ENCODE measurements around the gene RSBN1L. TPM values are rescaled to one million over a fixed set of nuclear protein-coding genes. Genes with fewer than 3 reads are reported as not detected.

Gene RSBN1L
- total RNA-seq, 1 experiment from 2014 or later: 15.5 TPM

DNA sequence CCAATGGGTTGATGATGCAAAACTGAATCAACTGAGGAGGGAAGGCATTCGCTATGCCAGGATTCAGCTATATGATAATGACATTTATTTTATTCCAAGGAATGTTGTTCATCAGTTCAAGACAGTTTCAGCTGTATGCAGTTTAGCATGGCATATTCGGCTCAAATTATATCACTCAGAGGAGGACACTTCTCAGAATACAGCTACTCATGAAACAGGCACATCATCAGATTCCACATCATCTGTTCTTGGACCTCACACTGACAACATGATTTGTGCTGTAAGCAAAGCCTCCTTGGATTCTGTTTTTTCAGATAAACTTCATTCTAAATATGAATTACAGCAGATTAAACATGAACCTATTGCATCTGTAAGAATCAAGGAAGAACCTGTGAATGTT is 82.3 kb downstream of the RSBN1L start:
- Histone ChIP-seq H3K27me3 (ENCODE audit: insufficient read depth, low read length) (no peaks in the 10 kb centered on the region), H3K36me3 (ENCODE audit: control insufficient read depth in 1 of 2, insufficient read depth in 2 of 2, low read length in 2 of 2) (peaks cover 7 to 11% of the 10 kb centered on the region in 2 experiments; a peak in 2 of 4 replicates), H3K4me2 (ENCODE audit: low read length) (no peak overlapping the region), H4K20me1 (ENCODE audit: insufficient read depth) (no peaks in the 10 kb centered on the region), H2AFZ (ENCODE audit: low read depth, low read length, poor library complexity, severe bottlenecking) (no peak overlapping the region), H3K9me3 (ENCODE audit: control insufficient read depth in 1 of 2, insufficient read depth in 1 of 2, low read depth in 1 of 2, low read length in 2 of 2) (no peaks in the 10 kb centered on the region), H3K79me2 (ENCODE audit: insufficient read depth, low read length) (no peaks in the 10 kb centered on the region), H3K4me3 (replicated peaks in 1 of 2; ENCODE audit: low read depth in 1 of 2, low read length in 2 of 2) (no peak overlapping the region), H3K4me1 (ENCODE audit: control insufficient read depth in 1 of 2, insufficient read depth in 2 of 2, low read length in 2 of 2) (no peaks in the 10 kb centered on the region), H3K27ac (ENCODE audit: low read depth, low read length) (no peak overlapping the region), H3K9me2 (ENCODE audit: insufficient read depth) (no peaks in the 10 kb centered on the region), H3K9ac (ENCODE audit: low read length) (no peak overlapping the region)
- BruUV-seq (replicated peaks): no TSS peak
- ChIA-PET RAD21 (ENCODE audit: low non-redundant PET in 1 of 2, low total read pairs in 2 of 2, uncharacterized antibody in 2 of 2, unreplicated experiment in 2 of 2) (no interaction called here), POLR2A (no interaction called here), CTCF (no interaction called here)
- DNase-seq (ENCODE audit: low read depth, low spot score) (no peak), ATAC-seq (no peak)
- TF ChIP-seq POLR2A (IDR thresholded peaks at IDR 0.05; ENCODE audit: borderline replicate concordance, extremely low read depth, insufficient read depth, insufficient read length) (no peak), TCF7L2 (IDR thresholded peaks at IDR 0.05; ENCODE audit: borderline replicate concordance, extremely low read depth, insufficient read depth, insufficient read length) (no peak), ELF1 (IDR thresholded peaks at IDR 0.05; ENCODE audit: borderline replicate concordance, low read depth) (no peak)
- TF ChIP-seq, protein P1, sequence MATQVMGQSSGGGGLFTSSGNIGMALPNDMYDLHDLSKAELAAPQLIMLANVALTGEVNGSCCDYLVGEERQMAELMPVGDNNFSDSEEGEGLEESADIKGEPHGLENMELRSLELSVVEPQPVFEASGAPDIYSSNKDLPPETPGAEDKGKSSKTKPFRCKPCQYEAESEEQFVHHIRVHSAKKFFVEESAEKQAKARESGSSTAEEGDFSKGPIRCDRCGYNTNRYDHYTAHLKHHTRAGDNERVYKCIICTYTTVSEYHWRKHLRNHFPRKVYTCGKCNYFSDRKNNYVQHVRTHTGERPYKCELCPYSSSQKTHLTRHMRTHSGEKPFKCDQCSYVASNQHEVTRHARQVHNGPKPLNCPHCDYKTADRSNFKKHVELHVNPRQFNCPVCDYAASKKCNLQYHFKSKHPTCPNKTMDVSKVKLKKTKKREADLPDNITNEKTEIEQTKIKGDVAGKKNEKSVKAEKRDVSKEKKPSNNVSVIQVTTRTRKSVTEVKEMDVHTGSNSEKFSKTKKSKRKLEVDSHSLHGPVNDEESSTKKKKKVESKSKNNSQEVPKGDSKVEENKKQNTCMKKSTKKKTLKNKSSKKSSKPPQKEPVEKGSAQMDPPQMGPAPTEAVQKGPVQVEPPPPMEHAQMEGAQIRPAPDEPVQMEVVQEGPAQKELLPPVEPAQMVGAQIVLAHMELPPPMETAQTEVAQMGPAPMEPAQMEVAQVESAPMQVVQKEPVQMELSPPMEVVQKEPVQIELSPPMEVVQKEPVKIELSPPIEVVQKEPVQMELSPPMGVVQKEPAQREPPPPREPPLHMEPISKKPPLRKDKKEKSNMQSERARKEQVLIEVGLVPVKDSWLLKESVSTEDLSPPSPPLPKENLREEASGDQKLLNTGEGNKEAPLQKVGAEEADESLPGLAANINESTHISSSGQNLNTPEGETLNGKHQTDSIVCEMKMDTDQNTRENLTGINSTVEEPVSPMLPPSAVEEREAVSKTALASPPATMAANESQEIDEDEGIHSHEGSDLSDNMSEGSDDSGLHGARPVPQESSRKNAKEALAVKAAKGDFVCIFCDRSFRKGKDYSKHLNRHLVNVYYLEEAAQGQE (IDR thresholded peaks at IDR 0.05; ENCODE audit: low read depth): no peak
- intact Hi-C loops (cut with micrococcal nuclease): no loop called here

DNA sequence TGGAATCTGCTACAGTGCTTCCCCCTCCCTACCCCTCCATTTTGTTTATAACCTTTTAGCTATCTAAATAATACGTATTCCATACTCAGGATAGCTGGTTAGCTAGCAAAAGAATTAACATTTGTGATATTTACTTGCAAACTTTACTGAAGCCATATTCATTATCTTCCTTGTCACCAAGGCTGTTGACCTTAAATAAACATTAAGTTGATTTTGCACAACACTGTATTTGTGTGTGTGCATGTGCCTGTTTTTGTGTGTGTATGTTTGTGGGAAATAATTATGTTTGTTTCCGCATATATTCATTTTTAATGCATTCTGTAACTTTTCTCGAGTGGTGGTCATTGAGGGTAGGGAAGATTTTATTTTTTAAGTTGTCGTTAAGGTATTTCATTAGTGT is 86.1 kb downstream of the RSBN1L start:
- ChIA-PET CTCF (no interaction called here), POLR2A (no interaction called here), RAD21 (ENCODE audit: low non-redundant PET in 1 of 2, low total read pairs in 2 of 2, uncharacterized antibody in 2 of 2, unreplicated experiment in 2 of 2) (no interaction called here)
- ATAC-seq (no peak), DNase-seq (ENCODE audit: low read depth, low spot score) (no peak)
- no peak overlapping the region for H3K27ac ChIP-seq (ENCODE audit: low read depth, low read length)
- H3K4me3 ChIP-seq (replicated peaks in 1 of 2; ENCODE audit: low read depth in 1 of 2, low read length in 2 of 2): no peak overlapping the region
- H4K20me1 ChIP-seq (ENCODE audit: insufficient read depth): no peaks in the 10 kb centered on the region
- no TSS peak for BruUV-seq (replicated peaks)
- TF ChIP-seq POLR2AphosphoS5 (IDR thresholded peaks at IDR 0.05; ENCODE audit: low read depth, low read length): no peak
- TF ChIP-seq, protein P2, sequence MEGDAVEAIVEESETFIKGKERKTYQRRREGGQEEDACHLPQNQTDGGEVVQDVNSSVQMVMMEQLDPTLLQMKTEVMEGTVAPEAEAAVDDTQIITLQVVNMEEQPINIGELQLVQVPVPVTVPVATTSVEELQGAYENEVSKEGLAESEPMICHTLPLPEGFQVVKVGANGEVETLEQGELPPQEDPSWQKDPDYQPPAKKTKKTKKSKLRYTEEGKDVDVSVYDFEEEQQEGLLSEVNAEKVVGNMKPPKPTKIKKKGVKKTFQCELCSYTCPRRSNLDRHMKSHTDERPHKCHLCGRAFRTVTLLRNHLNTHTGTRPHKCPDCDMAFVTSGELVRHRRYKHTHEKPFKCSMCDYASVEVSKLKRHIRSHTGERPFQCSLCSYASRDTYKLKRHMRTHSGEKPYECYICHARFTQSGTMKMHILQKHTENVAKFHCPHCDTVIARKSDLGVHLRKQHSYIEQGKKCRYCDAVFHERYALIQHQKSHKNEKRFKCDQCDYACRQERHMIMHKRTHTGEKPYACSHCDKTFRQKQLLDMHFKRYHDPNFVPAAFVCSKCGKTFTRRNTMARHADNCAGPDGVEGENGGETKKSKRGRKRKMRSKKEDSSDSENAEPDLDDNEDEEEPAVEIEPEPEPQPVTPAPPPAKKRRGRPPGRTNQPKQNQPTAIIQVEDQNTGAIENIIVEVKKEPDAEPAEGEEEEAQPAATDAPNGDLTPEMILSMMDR (IDR thresholded peaks at IDR 0.05 in 2 of 3, conservative IDR thresholded peaks at IDR 0.05 in 1 of 3; ENCODE audit: borderline replicate concordance in 1 of 3, insufficient read depth in 1 of 3, low read depth in 2 of 3, low read length in 2 of 3): no peak
- TF ChIP-seq, protein P1 (IDR thresholded peaks at IDR 0.05; ENCODE audit: low read depth): no peak
- no peak for TF ChIP-seq CBX3 (IDR thresholded peaks at IDR 0.05; ENCODE audit: low read depth)
- TF ChIP-seq POLR2A (IDR thresholded peaks at IDR 0.05; ENCODE audit: borderline replicate concordance, extremely low read depth, insufficient read depth, insufficient read length): no peak
- intact Hi-C loops (cut with micrococcal nuclease): no loop called here
- no peaks in the 10 kb centered on the region for H3K4me1 ChIP-seq (ENCODE audit: control insufficient read depth in 1 of 2, insufficient read depth in 2 of 2, low read length in 2 of 2)
- no peak overlapping the region for H2AFZ ChIP-seq (ENCODE audit: low read depth, low read length, poor library complexity, severe bottlenecking)
- no peaks in the 10 kb centered on the region for H3K9me3 ChIP-seq (ENCODE audit: control insufficient read depth in 1 of 2, insufficient read depth in 1 of 2, low read depth in 1 of 2, low read length in 2 of 2)
- H3K79me2 ChIP-seq (ENCODE audit: insufficient read depth, low read length): no peaks in the 10 kb centered on the region
- H3K9ac ChIP-seq (ENCODE audit: low read length): no peak overlapping the region
- no peak overlapping the region for H3K4me2 ChIP-seq (ENCODE audit: low read length)
- H3K9me2 ChIP-seq (ENCODE audit: insufficient read depth): no peaks in the 10 kb centered on the region
- H3K27me3 ChIP-seq (ENCODE audit: insufficient read depth, low read length): no peaks in the 10 kb centered on the region
- H3K36me3 ChIP-seq (ENCODE audit: control insufficient read depth in 1 of 2, insufficient read depth in 2 of 2, low read length in 2 of 2): peaks cover 5 to 6% of the 10 kb centered on the region in 2 experiments; a peak in 1 of 4 replicates

All from HCT116 (cell line).